ENCODE results near the gene PSMD6.

The PSMD6 gene

DNA sequence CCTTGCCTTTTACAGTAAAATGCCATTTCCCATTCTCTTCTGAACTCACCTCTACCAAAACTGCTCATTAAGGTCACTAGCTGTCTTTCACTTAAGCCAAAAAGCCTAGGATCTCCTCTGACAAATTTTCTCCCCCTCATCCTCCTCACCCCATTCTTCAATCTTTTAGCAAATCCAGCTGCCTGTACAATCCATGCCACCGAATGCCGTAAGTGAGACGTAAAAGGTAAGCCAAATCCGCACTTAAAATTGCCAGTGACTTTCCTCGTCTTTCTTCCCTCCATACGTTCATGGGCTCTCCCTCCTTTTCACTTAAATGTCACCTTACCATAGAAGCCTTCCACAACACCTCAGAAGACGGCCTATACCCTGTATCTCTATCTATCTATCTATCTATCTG, 13.8 kb downstream of the PSMD6 start:
- ATAC-seq (no peak), DNase-seq (no peak)
- H3K9me3 Mint-ChIP-seq, result no peaks in the 10 kb centered on the region
- no peak overlapping the region for H3K4me3 Mint-ChIP-seq
- no peaks in the 10 kb centered on the region for H3K27me3 Mint-ChIP-seq
- H3K36me3 Mint-ChIP-seq (ENCODE audit: low read depth), result peaks cover 64% of the 10 kb centered on the region
- H3K4me1 Mint-ChIP-seq, result peaks cover 25% of the 10 kb centered on the region
- H3K27ac Mint-ChIP-seq, result peak overlapping the region; percentile 26

DNA sequence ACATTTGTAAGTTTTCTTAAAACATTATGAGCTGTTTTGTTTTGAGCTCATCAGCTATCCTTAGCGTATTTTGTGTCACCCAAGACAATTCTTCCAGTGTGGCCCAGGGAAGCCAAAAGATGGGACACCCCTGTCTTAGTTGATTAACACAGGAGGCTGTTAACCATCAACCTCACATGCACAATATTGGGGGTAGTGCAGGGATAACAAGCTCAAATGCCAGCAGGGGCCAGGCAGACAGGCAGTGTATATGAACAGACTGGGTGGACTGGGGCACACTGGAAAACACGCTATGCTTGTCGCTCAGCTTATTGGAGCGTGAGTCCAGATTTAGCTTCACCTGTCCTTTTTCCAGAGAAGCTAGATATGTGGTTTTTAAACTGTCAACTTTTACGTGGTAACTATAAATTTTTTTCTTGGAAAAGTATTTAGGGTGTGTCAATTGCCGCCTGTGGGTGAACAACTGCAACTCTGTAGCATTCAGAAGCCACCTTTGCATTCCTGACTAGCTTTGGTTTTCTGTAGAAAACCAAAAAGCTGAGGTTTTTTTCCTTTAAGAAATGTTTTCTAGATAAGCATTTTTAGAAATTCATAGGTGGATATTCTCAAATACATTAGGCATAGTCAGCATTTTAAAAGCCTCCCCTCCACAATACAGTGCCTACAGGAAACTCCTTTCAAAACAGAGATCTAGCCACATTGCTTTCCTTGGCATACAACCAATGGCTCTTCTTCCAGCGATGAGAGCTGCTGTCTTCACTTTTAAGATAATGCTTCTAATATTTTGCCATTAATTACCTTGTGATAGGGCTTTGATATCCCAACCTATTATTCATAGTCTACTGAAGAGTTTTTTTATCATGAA, 14.6 kb downstream of the PSMD6 start:
- H3K27me3 Mint-ChIP-seq, result no peaks in the 10 kb centered on the region
- H3K27ac Mint-ChIP-seq, result peak overlapping the region; percentile 24
- no peak overlapping the region for H3K4me3 Mint-ChIP-seq
- no peak for ATAC-seq
- H3K4me1 Mint-ChIP-seq, result peaks cover 21% of the 10 kb centered on the region
- DNase-seq, result no peak
- peaks cover 57% of the 10 kb centered on the region for H3K36me3 Mint-ChIP-seq (ENCODE audit: low read depth)
- H3K9me3 Mint-ChIP-seq, result no peaks in the 10 kb centered on the region

DNA sequence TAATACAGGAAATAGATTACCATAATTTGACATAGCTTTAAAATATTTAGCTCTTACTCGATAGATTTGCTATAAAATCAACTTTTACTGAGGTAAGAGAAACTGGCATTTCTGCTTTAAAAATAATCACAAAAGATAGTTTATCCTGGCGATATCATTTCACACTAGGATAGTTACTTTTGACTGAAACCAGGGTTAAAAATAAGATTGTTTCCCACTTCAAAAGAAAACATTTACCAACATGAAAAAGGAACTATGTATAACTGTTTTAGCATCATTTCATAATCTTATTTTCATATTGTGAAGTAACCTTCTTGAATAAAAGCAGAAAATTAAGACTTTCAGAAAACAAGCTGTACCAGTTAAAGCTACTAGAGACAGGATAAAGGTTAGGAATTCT, 15.3 kb downstream of the PSMD6 start:
- peaks cover 54% of the 10 kb centered on the region for H3K36me3 Mint-ChIP-seq (ENCODE audit: low read depth)
- ATAC-seq (no peak), DNase-seq (no peak)
- H3K27ac Mint-ChIP-seq, result no peak overlapping the region
- no peaks in the 10 kb centered on the region for H3K27me3 Mint-ChIP-seq
- H3K9me3 Mint-ChIP-seq, result no peaks in the 10 kb centered on the region
- H3K4me1 Mint-ChIP-seq, result peaks cover 21% of the 10 kb centered on the region
- H3K4me3 Mint-ChIP-seq, result no peak overlapping the region

DNA sequence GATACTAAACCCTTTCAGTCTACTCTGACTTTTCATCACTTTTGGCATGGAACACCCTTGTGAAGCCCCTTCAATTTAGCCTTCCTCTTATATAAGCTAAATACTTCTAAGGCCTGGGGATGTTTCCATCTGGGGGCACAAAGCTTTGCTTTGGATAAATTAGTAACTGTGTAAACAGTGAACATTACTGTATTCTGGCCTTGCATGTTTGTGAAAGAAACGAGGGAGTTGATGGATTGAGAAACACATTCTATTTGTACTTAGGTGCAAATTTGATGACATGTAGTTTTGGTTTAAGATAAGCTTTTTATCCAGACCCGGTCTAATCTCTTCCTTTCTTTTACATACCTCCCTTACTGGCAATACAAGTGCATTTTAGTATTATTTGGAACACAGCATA, 19.7 kb downstream of the PSMD6 start:
- no peaks in the 10 kb centered on the region for H3K27me3 Mint-ChIP-seq
- no peak for ATAC-seq
- H3K4me3 Mint-ChIP-seq, result no peak overlapping the region
- H3K4me1 Mint-ChIP-seq, result peaks cover 7% of the 10 kb centered on the region
- H3K36me3 Mint-ChIP-seq (ENCODE audit: low read depth), result peaks cover 37% of the 10 kb centered on the region
- DNase-seq, result no peak
- H3K9me3 Mint-ChIP-seq, result no peaks in the 10 kb centered on the region
- no peak overlapping the region for H3K27ac Mint-ChIP-seq

DNA sequence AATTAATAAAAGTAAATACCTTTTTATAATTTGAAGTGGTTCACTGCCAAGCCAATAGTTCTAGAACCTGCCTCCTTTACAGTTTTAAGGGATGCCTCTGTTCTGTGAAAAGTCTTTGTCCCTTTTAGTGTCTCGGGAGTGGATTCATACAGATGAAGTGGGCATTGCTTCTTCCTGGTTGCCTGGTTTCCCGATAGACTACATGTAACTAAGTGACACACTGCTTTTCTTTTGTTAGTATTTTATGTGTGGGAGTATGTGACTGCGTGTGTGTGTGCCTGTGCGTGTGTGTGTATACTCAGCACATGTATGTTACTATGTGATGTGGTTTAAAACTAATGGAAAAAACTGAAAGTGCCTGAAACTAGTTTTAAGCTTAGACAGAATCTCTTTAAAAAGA, 21.1 kb downstream of the PSMD6 start:
- Mint-ChIP-seq H3K4me1 (peaks cover 5% of the 10 kb centered on the region), H3K27me3 (no peaks in the 10 kb centered on the region), H3K4me3 (no peak overlapping the region), H3K9me3 (no peaks in the 10 kb centered on the region), H3K27ac (peak overlapping the region; percentile 37), H3K36me3 (ENCODE audit: low read depth) (peaks cover 33% of the 10 kb centered on the region)
- no peak for DNase-seq
- no peak for ATAC-seq

DNA sequence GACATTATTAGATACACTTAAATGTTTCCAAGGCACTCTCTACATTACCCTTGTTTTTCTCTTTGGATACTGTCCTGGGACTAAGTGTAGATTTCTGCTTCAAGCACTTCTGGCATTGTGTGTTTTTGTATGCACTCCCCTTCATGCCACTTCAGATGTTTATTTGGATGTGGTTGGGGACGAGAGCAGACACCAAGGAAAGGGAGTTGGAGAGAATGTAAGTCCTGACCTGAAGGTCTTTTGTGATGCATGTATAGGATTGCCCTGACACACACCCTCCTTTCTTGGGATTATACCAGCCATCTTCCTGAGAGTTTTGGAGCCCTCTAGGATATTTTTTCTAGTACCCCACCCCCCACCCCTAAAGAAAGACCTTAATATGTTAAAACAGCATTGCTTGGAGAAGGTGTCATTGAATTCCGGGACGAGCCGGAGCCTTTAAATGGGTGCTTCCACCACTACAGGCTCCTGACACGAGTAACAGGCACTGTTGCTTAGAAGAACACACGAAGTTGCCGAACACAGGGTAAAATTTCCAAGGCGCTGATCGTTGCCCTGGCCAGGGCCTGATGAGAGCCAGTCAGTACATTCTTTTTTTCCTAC, 22.7 kb downstream of the PSMD6 start:
- Mint-ChIP-seq H3K27me3 (no peaks in the 10 kb centered on the region), H3K27ac (no peak overlapping the region), H3K36me3 (ENCODE audit: low read depth) (peaks cover 49% of the 10 kb centered on the region), H3K9me3 (no peaks in the 10 kb centered on the region), H3K4me1 (peaks cover 5% of the 10 kb centered on the region), H3K4me3 (no peak overlapping the region)
- DNase-seq (no peak), ATAC-seq (no peak)

DNA sequence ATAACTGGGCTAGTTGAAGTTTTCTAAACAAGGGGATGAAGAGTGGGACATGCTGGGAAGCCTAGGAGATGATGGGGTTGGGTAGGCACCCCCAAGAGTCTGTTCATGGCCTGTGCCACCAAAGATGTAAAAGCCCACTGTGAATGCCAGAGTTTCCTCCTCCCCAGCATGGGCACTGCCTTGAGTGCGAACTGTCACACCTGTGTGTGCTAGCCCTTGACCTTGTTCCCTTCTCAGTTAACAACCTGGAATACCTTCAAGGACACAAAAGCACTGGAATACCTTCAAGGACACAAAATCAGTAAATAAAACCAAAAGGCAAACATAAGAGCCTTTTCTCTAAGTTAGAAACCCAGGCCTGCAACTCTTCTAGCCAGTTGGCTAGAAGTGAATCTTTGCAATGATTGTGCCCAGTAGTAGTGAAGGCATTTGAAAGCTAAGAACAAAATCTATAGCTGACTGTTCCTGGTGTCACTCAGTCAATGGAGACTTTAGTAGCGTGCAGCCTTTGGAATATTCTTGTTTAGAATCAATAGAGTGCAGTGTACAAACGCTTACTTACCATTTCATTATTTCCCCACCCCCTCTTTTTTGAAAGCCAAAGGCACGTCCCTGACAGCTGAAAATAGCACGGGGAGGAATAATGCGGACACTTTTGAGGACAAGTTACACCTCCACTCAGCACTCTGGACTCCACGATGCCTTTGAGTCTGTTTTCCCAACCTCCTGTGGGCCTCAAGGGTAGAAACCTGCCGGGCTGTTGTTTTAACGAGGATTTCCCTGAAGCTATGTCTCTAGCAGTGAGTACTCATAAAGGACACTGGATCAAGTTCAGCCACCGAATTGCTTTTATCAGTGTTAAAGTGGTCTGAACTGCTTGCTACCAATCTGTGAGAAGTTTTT, 24.2 kb downstream of the PSMD6 start:
- no peak overlapping the region for H3K4me3 Mint-ChIP-seq
- peaks cover 60% of the 10 kb centered on the region for H3K36me3 Mint-ChIP-seq (ENCODE audit: low read depth)
- DNase-seq (no peak), ATAC-seq (no peak)
- peaks cover 11% of the 10 kb centered on the region for H3K4me1 Mint-ChIP-seq
- H3K27ac Mint-ChIP-seq, result no peak overlapping the region
- H3K27me3 Mint-ChIP-seq, result no peaks in the 10 kb centered on the region
- no peaks in the 10 kb centered on the region for H3K9me3 Mint-ChIP-seq

DNA sequence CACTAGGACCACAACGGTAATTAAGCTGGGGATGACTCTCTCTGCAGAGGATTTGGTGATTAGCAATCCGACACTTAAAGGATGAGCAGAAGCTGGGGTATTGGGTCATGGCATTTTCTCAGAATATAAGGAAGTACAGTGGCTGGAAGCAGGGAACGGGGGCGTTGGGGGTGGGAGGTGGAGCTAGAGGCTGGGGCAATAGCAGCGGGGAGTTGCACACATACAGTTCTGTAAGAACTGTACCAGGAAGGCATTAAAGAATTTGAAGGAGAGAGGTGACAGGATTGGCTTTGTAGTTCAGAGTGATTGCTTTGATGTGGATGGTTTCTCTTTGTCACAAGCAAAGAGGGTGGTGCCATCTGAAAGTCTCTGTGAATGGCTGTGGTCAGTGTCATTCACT, 28.2 kb downstream of the PSMD6 start:
- Mint-ChIP-seq H3K27ac (peak overlapping the region; percentile 38), H3K27me3 (no peaks in the 10 kb centered on the region), H3K9me3 (no peaks in the 10 kb centered on the region), H3K4me1 (peaks cover 17% of the 10 kb centered on the region), H3K36me3 (ENCODE audit: low read depth) (peaks cover 61% of the 10 kb centered on the region), H3K4me3 (no peak overlapping the region)
- ATAC-seq (no peak), DNase-seq (no peak)

DNA sequence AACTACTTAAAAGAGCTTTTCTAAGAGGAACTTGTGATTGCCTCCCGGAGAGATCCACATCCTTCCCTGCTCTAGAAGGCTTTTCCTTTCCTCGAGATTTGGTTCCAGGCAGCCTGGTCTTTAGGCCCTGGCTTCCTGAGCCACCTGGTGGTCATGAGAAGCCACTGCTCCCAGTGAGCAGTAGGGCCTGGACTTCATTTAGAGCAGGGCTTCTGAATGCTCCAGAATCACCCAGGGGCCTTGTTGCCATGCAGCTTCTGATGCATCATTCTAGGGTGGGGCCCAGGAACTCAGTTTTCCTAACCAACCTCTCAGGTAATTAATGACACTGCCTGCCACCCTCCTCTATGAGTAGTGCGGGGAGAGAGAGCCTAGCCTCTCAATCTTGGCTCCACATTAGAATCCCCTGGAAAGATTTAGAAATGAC, 29.6 kb downstream of the PSMD6 start:
- Mint-ChIP-seq H3K4me3 (no peak overlapping the region), H3K36me3 (ENCODE audit: low read depth) (peaks cover 68% of the 10 kb centered on the region), H3K27me3 (no peaks in the 10 kb centered on the region), H3K4me1 (peaks cover 17% of the 10 kb centered on the region), H3K9me3 (no peaks in the 10 kb centered on the region), H3K27ac (peak overlapping the region; percentile 56)
- DNase-seq (peak; percentile 38), ATAC-seq (peak; percentile 78)

DNA sequence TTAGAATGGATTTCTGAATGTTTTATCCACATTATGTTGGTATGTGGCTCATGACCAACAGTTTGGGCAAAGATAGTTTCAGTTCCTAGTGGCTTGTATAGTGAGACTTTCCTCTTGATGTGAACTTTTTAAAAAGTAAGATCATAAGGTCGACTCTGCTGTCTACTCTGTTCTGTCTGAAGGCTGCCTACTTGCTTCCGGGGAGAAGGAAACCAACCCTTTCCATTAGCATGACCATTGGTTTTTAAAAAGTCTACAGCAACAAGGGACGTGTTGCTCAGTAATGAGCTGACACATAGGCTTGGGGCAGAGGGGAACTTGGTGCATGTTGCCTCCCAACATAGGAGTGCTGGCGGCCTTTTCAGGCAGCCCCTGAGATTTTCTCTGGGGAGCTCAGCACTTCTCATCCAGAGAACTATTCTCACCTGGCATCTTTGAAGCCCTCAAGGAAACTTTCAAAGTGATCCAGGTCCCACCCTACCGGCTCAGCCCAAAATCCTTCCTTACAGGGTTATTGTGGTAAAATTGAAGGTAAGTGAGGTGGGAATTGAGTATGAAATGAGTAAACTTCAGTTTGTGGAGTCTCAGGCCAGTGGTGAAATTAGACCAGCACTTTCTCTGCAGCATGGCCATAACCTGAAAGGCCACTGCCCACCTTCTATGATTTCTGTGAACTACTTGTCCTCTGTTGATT, 30.6 kb downstream of the PSMD6 start:
- no peak overlapping the region for H3K4me3 Mint-ChIP-seq
- no peak for ATAC-seq
- DNase-seq, result no peak
- H3K9me3 Mint-ChIP-seq, result no peaks in the 10 kb centered on the region
- peaks cover 17% of the 10 kb centered on the region for H3K4me1 Mint-ChIP-seq
- H3K27ac Mint-ChIP-seq, result peak overlapping the region; percentile 62
- H3K27me3 Mint-ChIP-seq, result no peaks in the 10 kb centered on the region
- peaks cover 70% of the 10 kb centered on the region for H3K36me3 Mint-ChIP-seq (ENCODE audit: low read depth)

DNA sequence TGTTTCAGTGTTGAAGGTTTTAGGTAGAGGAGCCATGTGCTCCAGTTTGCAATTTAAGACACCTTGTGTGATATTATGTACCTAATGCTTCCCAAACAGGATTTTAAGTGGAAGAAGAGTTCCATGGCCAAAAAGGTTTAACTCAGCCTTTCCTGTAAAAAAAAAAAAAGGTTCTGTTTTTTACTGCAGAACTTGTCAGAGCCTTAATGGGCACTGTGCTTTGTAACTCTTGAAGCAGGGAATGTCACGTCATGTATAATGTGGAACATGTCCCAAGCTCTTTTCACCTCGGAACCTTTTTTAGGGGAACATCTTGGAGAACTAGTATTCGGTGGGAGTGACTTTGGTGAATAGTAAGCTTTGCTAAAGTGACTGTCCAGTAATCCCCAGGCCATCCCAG, 31.6 kb downstream of the PSMD6 start:
- H3K4me3 Mint-ChIP-seq, result no peak overlapping the region
- H3K36me3 Mint-ChIP-seq (ENCODE audit: low read depth), result peaks cover 65% of the 10 kb centered on the region
- peak overlapping the region; percentile 62 for H3K27ac Mint-ChIP-seq
- peaks cover 17% of the 10 kb centered on the region for H3K4me1 Mint-ChIP-seq
- no peak for DNase-seq
- H3K27me3 Mint-ChIP-seq, result no peaks in the 10 kb centered on the region
- no peaks in the 10 kb centered on the region for H3K9me3 Mint-ChIP-seq
- ATAC-seq, result no peak

DNA sequence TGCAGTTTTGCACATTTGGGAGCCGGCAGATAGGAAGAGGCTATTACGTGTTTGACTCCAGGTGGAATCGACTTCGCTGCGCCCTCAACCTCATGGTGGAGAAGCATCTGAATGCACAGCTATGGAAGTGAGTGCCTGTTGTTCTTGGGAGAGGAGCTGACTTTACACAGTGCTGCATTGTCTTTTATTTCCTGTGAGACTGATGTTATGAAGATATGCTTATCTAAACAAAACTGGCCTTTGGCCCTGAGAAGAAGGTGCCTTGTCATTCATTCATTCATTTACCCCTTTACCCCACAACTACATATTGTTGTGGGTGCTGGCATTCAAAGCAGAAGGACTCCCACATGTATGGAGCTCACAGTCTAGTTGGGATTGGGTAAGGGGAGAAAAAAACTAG, 32.6 kb downstream of the PSMD6 start:
- ATAC-seq (no peak), DNase-seq (no peak)
- Mint-ChIP-seq H3K4me1 (peaks cover 17% of the 10 kb centered on the region), H3K27me3 (no peaks in the 10 kb centered on the region), H3K36me3 (ENCODE audit: low read depth) (peaks cover 60% of the 10 kb centered on the region), H3K27ac (peak overlapping the region; percentile 57), H3K4me3 (no peak overlapping the region), H3K9me3 (no peaks in the 10 kb centered on the region)

DNA sequence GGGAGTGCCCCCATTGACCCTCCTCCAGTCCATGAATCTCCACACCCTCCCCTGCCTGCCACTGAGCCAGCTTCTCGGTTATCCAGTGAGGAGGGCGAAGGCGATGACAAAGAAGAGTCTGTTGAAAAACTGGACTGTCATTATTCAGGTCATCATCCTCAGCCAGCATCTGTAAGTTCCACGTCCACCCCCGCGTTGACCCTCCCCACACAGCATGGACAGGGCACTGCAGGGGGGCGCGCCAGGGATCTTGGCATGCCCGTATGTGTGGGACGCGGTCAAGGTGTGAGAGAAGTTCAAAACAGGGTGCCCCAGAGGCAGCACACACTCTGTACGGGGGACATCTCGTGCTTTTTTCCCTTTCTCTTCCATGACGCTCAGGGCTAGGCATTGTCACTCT, 33.1 kb downstream of the PSMD6 start:
- Mint-ChIP-seq H3K4me1 (peaks cover 21% of the 10 kb centered on the region), H3K27ac (peak overlapping the region; percentile 57), H3K27me3 (no peaks in the 10 kb centered on the region), H3K4me3 (no peak overlapping the region), H3K36me3 (ENCODE audit: low read depth) (peaks cover 58% of the 10 kb centered on the region), H3K9me3 (no peaks in the 10 kb centered on the region)
- ATAC-seq (no peak), DNase-seq (no peak)

DNA sequence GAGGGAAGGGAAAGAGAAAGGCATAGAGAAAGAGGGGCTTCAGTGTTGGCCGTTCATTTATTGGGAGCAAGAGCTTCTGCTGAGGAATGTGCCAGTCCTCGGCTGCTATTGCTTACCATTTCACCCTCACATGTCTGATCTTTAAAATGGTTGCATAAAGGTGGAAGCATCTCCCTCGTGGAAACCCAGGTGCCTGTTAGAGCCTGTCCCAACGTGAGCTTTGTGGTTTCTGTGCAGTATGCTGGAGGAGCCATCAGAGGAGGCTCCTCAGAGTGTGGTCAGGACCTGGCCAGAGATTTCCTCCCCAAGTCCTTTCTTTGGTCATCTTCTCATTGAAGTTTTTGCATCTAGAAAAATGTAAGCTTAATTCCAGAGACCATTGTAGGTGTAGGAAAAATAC, 34.4 kb downstream of the PSMD6 start:
- H3K4me3 Mint-ChIP-seq, result no peak overlapping the region
- peaks cover 19% of the 10 kb centered on the region for H3K4me1 Mint-ChIP-seq
- H3K27ac Mint-ChIP-seq, result no peak overlapping the region

More for the DNA sequence above, 34.4 kb downstream of the PSMD6 start:
- DNase-seq (no peak), ATAC-seq (no peak)
- H3K36me3 Mint-ChIP-seq (ENCODE audit: low read depth), result peaks cover 55% of the 10 kb centered on the region
- no peaks in the 10 kb centered on the region for H3K27me3 Mint-ChIP-seq
- no peaks in the 10 kb centered on the region for H3K9me3 Mint-ChIP-seq

Data from activated naive CD8-positive, alpha-beta T cell treated with anti-CD3 and anti-CD28 coated beads, Interleukin-2, amount 50 U/mL, for 24 hours (primary cell).